Peyer's patch (tissue), 4 donors: ENCODE results near the gene SNX17. TPM values are rescaled to one million over a fixed set of nuclear protein-coding genes. Genes with fewer than 3 reads are reported as not detected.

Source experiments
- DNase-seq, 3 donors: peaks; one replicate each; pipeline ENCODE4 v3.0.0-alpha.2; 2017 to 2019
- H3K27ac ChIP-seq, 4 donors: fragments of 200-600 bp; sonication (generic); one replicate each; pipeline ENCODE4 v1.5.1; 2016 to 2019
- H3K27me3 ChIP-seq, 2 donors: fragments of 200-600 bp; sonication (generic); one replicate each; pipeline ENCODE4 v1.5.1; 2019
- H3K36me3 ChIP-seq, 3 donors: fragments of 200-600 bp; sonication (generic); one replicate each; pipeline ENCODE4 v1.5.1; 2016 to 2019
- H3K4me1 ChIP-seq, 4 donors: fragments of 200-600 bp; sonication (generic); one replicate each; pipeline ENCODE4 v1.5.1; 2016 to 2019
- H3K4me3 ChIP-seq, 4 donors: fragments of 200-600 bp; sonication (generic); 1 replicate in 3 of 4; 2 replicates in 1 of 4; pipeline ENCODE4 v1.5.1; 2016 to 2019; ENCODE audit warnings: mild to moderate bottlenecking in 1 of 4
- H3K9me3 ChIP-seq, 4 donors: fragments of 200-600 bp; sonication (generic); one replicate each; pipeline ENCODE4 v1.5.1; 2016 to 2019; ENCODE audit warnings: mild to moderate bottlenecking in 1 of 4
- CTCF ChIP-seq, 6 experiments: fragments of 450-650 bp in 4 of 6; fragments of 200-600 bp in 2 of 6; sonication (generic) in 1 of 6; IDR thresholded peaks; one replicate each; pipeline ENCODE4 v1.5.1; 2017 to 2019; ENCODE audit warnings: antibody characterized with exemption in 6 of 6, mild to moderate bottlenecking in 3 of 6, moderate library complexity in 1 of 6
- POLR2A ChIP-seq, 2 donors: fragments of 450-650 bp; IDR thresholded peaks; one replicate each; pipeline ENCODE4 v1.5.1; 2017; ENCODE audit warnings: antibody characterized with exemption in 2 of 2, mild to moderate bottlenecking in 2 of 2, moderate library complexity in 2 of 2
- total RNA-seq, 4 donors: library from RNA; depleted of rRNA; stranded (reverse); fragments of >200 nt; gene quantifications; one replicate each; pipeline ENCODE4 v1.1.0, GENCODE V29; 2016

SNX17 gene
- total RNA-seq, 4 donors from 2014 or later: 75.1 to 88.2 (median 77.1) TPM

GRCh38 chr2:27323596-27324285 is 46.7 kb upstream of the SNX17 start:
- Histone ChIP-seq H3K9me3 (no peaks in the 10 kb centered on the region), H3K4me3 (peak overlapping the region; percentile 65 to 95 (median 78)), H3K27me3 (no peaks in the 10 kb centered on the region), H3K4me1 (peaks cover 0 to 21% (median 6%) of the 10 kb centered on the region in 4 donors), H3K36me3 (peaks cover 0 to 29% (median 0%) of the 10 kb centered on the region in 3 donors), H3K27ac (peak overlapping the region; percentile 86 to 94 (median 90))
- no peak for TF ChIP-seq POLR2A (IDR thresholded peaks at IDR 0.05)
- TF ChIP-seq CTCF (IDR thresholded peaks at IDR 0.05): no peak
- no peak for DNase-seq

GRCh38 chr2:27324720-27325119 is 45.7 kb upstream of the SNX17 start:
- no peak overlapping the region for H3K4me3 ChIP-seq
- peaks cover 0 to 21% (median 6%) of the 10 kb centered on the region in 4 donors for H3K4me1 ChIP-seq
- H3K9me3 ChIP-seq: no peaks in the 10 kb centered on the region
- H3K36me3 ChIP-seq: peaks cover 0 to 38% (median 0%) of the 10 kb centered on the region in 3 donors
- no peak overlapping the region for H3K27ac ChIP-seq
- TF ChIP-seq CTCF (IDR thresholded peaks at IDR 0.05) (no peak), POLR2A (IDR thresholded peaks at IDR 0.05) (no peak)
- no peak for DNase-seq
- H3K27me3 ChIP-seq: no peaks in the 10 kb centered on the region

GRCh38 chr2:27335311-27335710 is 35.1 kb upstream of the SNX17 start:
- Histone ChIP-seq H3K36me3 (peaks cover 0 to 89% (median 0%) of the 10 kb centered on the region in 3 donors), H3K27me3 (no peaks in the 10 kb centered on the region)
- DNase-seq: no peak

GRCh38 chr2:27336173-27336572 is 34.2 kb upstream of the SNX17 start:
- Histone ChIP-seq H3K4me1 (no peaks in the 10 kb centered on the region), H3K9me3 (no peaks in the 10 kb centered on the region), H3K36me3 (peaks cover 0 to 95% (median 0%) of the 10 kb centered on the region in 3 donors), H3K27me3 (no peaks in the 10 kb centered on the region), H3K27ac (no peak overlapping the region), H3K4me3 (no peak overlapping the region)
- no peak for TF ChIP-seq POLR2A (IDR thresholded peaks at IDR 0.05)
- TF ChIP-seq CTCF (IDR thresholded peaks at IDR 0.05): no peak
- DNase-seq: no peak

More at GRCh38 chr2:27335311-27335710, 35.1 kb upstream of the SNX17 start:
- Histone ChIP-seq H3K9me3 (no peaks in the 10 kb centered on the region), H3K4me1 (no peaks in the 10 kb centered on the region), H3K27ac (no peak overlapping the region), H3K4me3 (no peak overlapping the region)
- no peak for TF ChIP-seq CTCF (IDR thresholded peaks at IDR 0.05)
- TF ChIP-seq POLR2A (IDR thresholded peaks at IDR 0.05): no peak

GRCh38 chr2:27347641-27348040 is 22.8 kb upstream of the SNX17 start:
- TF ChIP-seq POLR2A (IDR thresholded peaks at IDR 0.05) (no peak), CTCF (IDR thresholded peaks at IDR 0.05) (no peak)
- no peak overlapping the region for H3K27ac ChIP-seq
- DNase-seq: no peak
- H3K4me3 ChIP-seq: no peak overlapping the region
- H3K9me3 ChIP-seq: no peaks in the 10 kb centered on the region
- H3K36me3 ChIP-seq: peaks cover 0 to 13% (median 0%) of the 10 kb centered on the region in 3 donors
- H3K4me1 ChIP-seq: no peaks in the 10 kb centered on the region
- no peaks in the 10 kb centered on the region for H3K27me3 ChIP-seq
